SU-DHL-6 (cell line): ENCODE measurements around the gene EFNA5.

Experiments used
- H2AFZ ChIP-seq: fragments of 200-600 bp; sonication (generic); 2 replicates; pipeline ENCODE4 v1.6.1; 2014; ENCODE audit warnings: low read depth, mild to moderate bottlenecking, moderate library complexity, mixed read lengths, antibody characterized with exemption, low read length; ENCODE audit not compliant: severe bottlenecking
- H3F3A ChIP-seq: fragments of 200-600 bp; shearing (Covaris generic); 2 replicates; pipeline ENCODE4 v1.6.0; 2016; ENCODE audit warnings: antibody characterized with exemption, mild to moderate bottlenecking; ENCODE audit not compliant: insufficient read depth
- H3K27ac ChIP-seq: fragments of 200-600 bp; sonication (generic); 2 replicates; pipeline ENCODE4 v1.5.1; 2016; ENCODE audit warnings: low read depth, mild to moderate bottlenecking, low read length, moderate library complexity, mixed read lengths
- H3K27me3 ChIP-seq: fragments of 200-600 bp; sonication (generic), shearing (Covaris generic); 2 replicates; pipeline ENCODE4 v1.6.0; 2014; ENCODE audit warnings: mild to moderate bottlenecking, low read length
- H3K36me3 ChIP-seq: fragments of 200-600 bp; sonication (generic); 2 replicates; pipeline ENCODE4 v1.6.1; 2014; ENCODE audit warnings: mild to moderate bottlenecking, low read length, mixed read lengths
- H3K4me2 ChIP-seq: fragments of 300-600, 200-600 bp; shearing (Covaris generic), sonication (generic); 2 replicates; pipeline ENCODE4 v1.6.0; 2014; ENCODE audit warnings: low read length, low read depth, mild to moderate bottlenecking; ENCODE audit not compliant: poor library complexity, severe bottlenecking
- H3K4me3 ChIP-seq: fragments of 200-600 bp; sonication (generic); 2 replicates; pipeline ENCODE4 v1.5.1; 2014; ENCODE audit warnings: antibody characterized with exemption, low read length, mild to moderate bottlenecking, mixed read lengths; ENCODE audit not compliant: insufficient read depth, poor library complexity, severe bottlenecking
- H3K79me2 ChIP-seq: fragments of 200-600 bp; sonication (generic); 2 replicates; pipeline ENCODE4 v1.6.1; 2014; ENCODE audit warnings: mild to moderate bottlenecking, low read length, moderate library complexity; ENCODE audit not compliant: insufficient read depth
- H3K9ac ChIP-seq: fragments of 200-600 bp; sonication (generic); 2 replicates; pipeline ENCODE4 v1.7.0; 2014; ENCODE audit warnings: mild to moderate bottlenecking, low read length
- H3K9me2 ChIP-seq: fragments of 200-600 bp; sonication (generic); replicated peaks from 2 replicates; pipeline ENCODE4 v1.6.1; 2014; ENCODE audit warnings: low read length; ENCODE audit not compliant: insufficient read depth
- H3K9me3 ChIP-seq: fragments of 200-600 bp; sonication (generic); 2 replicates; pipeline ENCODE4 v1.6.1; 2014; ENCODE audit warnings: low read length, mixed read lengths; ENCODE audit not compliant: insufficient read depth
- H4K20me1 ChIP-seq: fragments of 200-600 bp; sonication (generic); 2 replicates; pipeline ENCODE4 v1.6.1; 2014; ENCODE audit warnings: low read depth, mild to moderate bottlenecking, antibody characterized with exemption, low read length, moderate library complexity, mixed read lengths
- CTCF ChIP-seq: fragments of 200-600 bp; sonication (generic); IDR thresholded peaks from one replicate; pipeline ENCODE4 v1.5.1; 2017; ENCODE audit warnings: antibody characterized with exemption, mild to moderate bottlenecking, low read length, moderate library complexity; ENCODE audit not compliant: insufficient read depth, poor library complexity, severe bottlenecking
- EZH2phosphoT487 ChIP-seq: fragments of 200-600 bp; sonication (generic), shearing (Covaris generic); conservative IDR thresholded peaks from 2 replicates; pipeline ENCODE4 v1.6.1; 2018; ENCODE audit warnings: mild to moderate bottlenecking, antibody characterized with exemption, low read length, moderate library complexity, mixed read lengths

EFNA5 gene

DNA sequence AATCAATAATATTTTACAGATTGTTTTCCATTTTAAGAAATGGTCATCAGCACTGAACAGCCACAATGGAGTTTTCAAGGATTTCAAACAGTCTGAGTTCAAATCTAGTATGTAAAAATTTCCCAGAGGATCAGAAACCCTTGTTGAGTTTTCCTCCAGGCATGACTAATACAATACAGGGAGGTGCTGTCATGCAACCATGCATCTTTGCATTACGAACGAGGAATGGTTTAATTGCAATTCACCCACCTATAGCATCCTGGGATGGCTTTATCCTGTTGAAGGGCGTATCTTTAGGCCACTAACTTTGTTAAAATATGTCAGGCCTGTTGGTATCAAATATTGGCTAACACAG, 196.4 kb downstream of the EFNA5 start:
- no peak for TF ChIP-seq CTCF
- TF ChIP-seq EZH2phosphoT487 = no peak
- no peaks in the 10 kb centered on the region for H4K20me1 ChIP-seq
- H3K9ac ChIP-seq = no peak overlapping the region
- no peaks in the 10 kb centered on the region for H3K36me3 ChIP-seq
- no peaks in the 10 kb centered on the region for H3F3A ChIP-seq
- no peak overlapping the region for H2AFZ ChIP-seq
- H3K79me2 ChIP-seq = no peaks in the 10 kb centered on the region
- no peaks in the 10 kb centered on the region for H3K27me3 ChIP-seq
- H3K4me3 ChIP-seq = no peak overlapping the region
- no peaks in the 10 kb centered on the region for H3K9me2 ChIP-seq
- no peaks in the 10 kb centered on the region for H3K9me3 ChIP-seq
- H3K4me2 ChIP-seq = no peak overlapping the region
- H3K27ac ChIP-seq = no peak overlapping the region

GRCh38 chr5:107472620-107473064, 198.1 kb downstream of the EFNA5 start:
- H3K9me2 ChIP-seq = no peaks in the 10 kb centered on the region
- H3K9me3 ChIP-seq = no peaks in the 10 kb centered on the region
- H3K27ac ChIP-seq = no peak overlapping the region
- no peak overlapping the region for H2AFZ ChIP-seq
- H3K9ac ChIP-seq = no peak overlapping the region
- H3K4me2 ChIP-seq = no peak overlapping the region
- no peak overlapping the region for H3K4me3 ChIP-seq
- no peaks in the 10 kb centered on the region for H3K79me2 ChIP-seq
- H3K27me3 ChIP-seq = no peaks in the 10 kb centered on the region
- TF ChIP-seq CTCF (no peak), EZH2phosphoT487 (no peak)
- no peaks in the 10 kb centered on the region for H3K36me3 ChIP-seq
- H4K20me1 ChIP-seq = no peaks in the 10 kb centered on the region
- H3F3A ChIP-seq = no peaks in the 10 kb centered on the region

- H3K4me3 ChIP-seq = no peak overlapping the region
- no peaks in the 10 kb centered on the region for H3K36me3 ChIP-seq
- TF ChIP-seq EZH2phosphoT487 (no peak), CTCF (no peak)
- no peak overlapping the region for H2AFZ ChIP-seq
- H4K20me1 ChIP-seq = no peaks in the 10 kb centered on the region
- H3K27me3 ChIP-seq = no peaks in the 10 kb centered on the region
- H3K4me2 ChIP-seq = no peak overlapping the region
- H3K9ac ChIP-seq = no peak overlapping the region
- H3K9me3 ChIP-seq = no peaks in the 10 kb centered on the region
- H3K79me2 ChIP-seq = no peaks in the 10 kb centered on the region
- no peaks in the 10 kb centered on the region for H3K9me2 ChIP-seq
- no peak overlapping the region for H3K27ac ChIP-seq
- H3F3A ChIP-seq = no peaks in the 10 kb centered on the region
These were observed 200.5 kb downstream of the EFNA5 start for GRCh38 chr5:107470295-107470582.
